ENCODE data around the gene DBT.

- TF ChIP-seq CTCF (IDR thresholded peaks at IDR 0.05) (no peak), POLR2A (IDR thresholded peaks at IDR 0.05) (no peak)
Measured at GRCh38 chr1:100298512-100298911, 48.9 kb upstream of the DBT start.

Measured in heart left ventricle (tissue), 13 donors.